GM10266 (cell line): ENCODE data around the gene TSHZ2.

ENCODE experiments used
- DNase-seq: peaks from one replicate; pipeline ENCODE4 v3.0.0; 2012; ENCODE audit errors: extremely low spot score
- CTCF ChIP-seq: IDR thresholded peaks from 2 replicates; pipeline ENCODE4 v1.5.1; 2012; ENCODE audit warnings: mild to moderate bottlenecking, low read depth; ENCODE audit not compliant: control insufficient read depth, insufficient read depth; ENCODE audit errors: missing control alignments

Gene TSHZ2

GRCh38 chr20:52984451-52984810, 12.3 kb downstream of the TSHZ2 start:
- TF ChIP-seq CTCF, result no peak

DNA sequence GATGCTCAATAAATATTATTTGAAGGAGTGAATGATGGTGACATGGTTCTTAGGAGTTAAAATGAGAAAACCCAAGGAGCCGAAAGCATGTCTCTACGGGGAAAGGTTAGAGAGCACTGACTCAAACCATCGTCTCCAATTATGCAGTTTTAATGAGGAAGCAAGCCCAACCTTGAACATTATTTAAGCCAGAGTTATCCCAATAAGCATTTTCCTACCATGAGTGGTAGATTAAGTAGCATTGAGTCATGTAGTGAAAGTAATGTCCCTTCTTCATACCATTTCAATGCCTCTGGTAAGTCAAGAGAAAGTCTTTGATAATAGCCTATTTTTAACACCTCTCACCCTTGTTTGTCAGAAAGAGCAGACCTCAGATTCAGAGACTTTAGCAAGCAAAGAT, 13.5 kb downstream of the TSHZ2 start:
- no peak for DNase-seq
- no peak for TF ChIP-seq CTCF

More at GRCh38 chr20:52984451-52984810, 12.3 kb downstream of the TSHZ2 start:
- no peak for DNase-seq

DNA sequence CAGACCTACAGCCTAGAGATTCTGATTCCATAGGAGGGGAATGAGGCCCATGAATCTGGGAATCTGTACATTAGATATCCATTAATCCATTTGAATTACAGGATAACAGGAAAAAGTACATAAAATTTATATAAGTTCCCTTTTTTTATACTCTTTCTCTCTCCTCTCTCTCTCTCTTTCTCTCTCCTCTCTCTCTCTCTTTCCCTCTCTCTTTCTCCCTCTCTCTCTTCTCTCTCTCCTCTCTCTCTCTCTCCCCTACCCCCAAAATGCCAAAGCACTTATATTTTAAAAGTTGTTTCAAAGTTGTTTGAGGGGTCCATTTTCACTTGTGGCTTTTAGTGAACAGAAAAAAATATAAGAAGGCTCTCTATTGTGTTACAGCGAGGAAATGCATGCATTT, 15.1 kb downstream of the TSHZ2 start:
- no peak for DNase-seq
- TF ChIP-seq CTCF, result no peak

DNA sequence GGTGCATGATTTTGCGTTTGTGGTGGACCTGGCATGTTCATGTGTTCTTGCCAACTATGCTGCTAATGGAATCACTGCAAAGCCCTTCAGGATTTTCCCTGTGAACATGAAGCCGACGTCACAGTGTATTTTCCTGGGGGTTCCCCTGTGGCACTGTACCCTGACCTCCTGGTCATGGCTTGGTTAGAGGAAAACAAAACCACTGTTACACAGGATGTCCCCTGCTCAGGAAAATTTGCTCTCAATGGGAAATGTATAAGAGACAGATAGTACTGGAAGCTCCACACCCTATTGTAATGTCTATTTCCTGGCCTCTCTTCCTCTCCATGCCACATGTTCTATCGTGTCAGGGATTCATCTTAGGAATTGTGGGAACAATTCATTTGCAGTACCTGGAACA, 19.7 kb downstream of the TSHZ2 start:
- DNase-seq, result no peak
- TF ChIP-seq CTCF, result no peak

GRCh38 chr20:52992632-52993031, 20.5 kb downstream of the TSHZ2 start:
- no peak for TF ChIP-seq CTCF

DNA sequence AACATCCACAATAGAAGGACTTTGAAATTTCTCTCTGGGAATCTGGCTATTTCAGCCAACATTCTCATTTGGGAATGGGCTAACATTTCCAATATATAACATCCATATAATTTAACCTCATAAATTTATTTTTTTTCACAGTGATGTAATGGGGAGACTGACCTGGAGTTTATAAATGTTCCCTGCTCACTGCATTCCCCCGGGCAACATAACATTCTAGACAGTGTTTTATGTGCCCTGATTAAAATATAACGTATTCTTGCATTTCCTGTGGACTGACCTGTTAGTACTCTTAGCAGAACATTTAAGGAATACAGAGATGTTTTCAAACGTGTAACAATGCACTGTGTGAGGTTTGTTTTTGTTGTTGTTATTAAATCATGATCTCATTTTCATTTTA, 20.9 kb downstream of the TSHZ2 start:
- TF ChIP-seq CTCF, result no peak
- DNase-seq, result no peak

More at GRCh38 chr20:52992632-52993031, 20.5 kb downstream of the TSHZ2 start:
- DNase-seq, result no peak

GRCh38 chr20:52994184-52994970, 22.2 kb downstream of the TSHZ2 start:
- no peak for TF ChIP-seq CTCF
- no peak for DNase-seq
